PC-9 (cell line): ENCODE results near the gene NUDT3.

ENCODE experiments used
- CTCF ChIP-seq: fragments of 200-600 bp; sonication (generic); conservative IDR thresholded peaks from 2 replicates; pipeline ENCODE4 v1.6.1; 2017; ENCODE audit warnings: mixed run types, antibody characterized with exemption, mild to moderate bottlenecking, moderate library complexity
- EZH2 ChIP-seq: fragments of 200-600 bp; sonication (generic); IDR thresholded peaks from 2 replicates; pipeline ENCODE4 v1.8.0; 2017; ENCODE audit warnings: antibody characterized with exemption, low read depth

- no peak for TF ChIP-seq CTCF
- TF ChIP-seq EZH2: no peak
These were observed 46.0 kb downstream of the NUDT3 start for GRCh38 chr6:34346175-34347119.
